Ishikawa (cell line): ENCODE results near the gene ZNF284.

Experiments used
- EGR1 ChIP-seq: IDR thresholded peaks from 2 replicates; pipeline ENCODE4 v1.6.1; 2012
- EP300 ChIP-seq: IDR thresholded peaks from 2 replicates; pipeline ENCODE4 v1.6.1; 2012; ENCODE audit warnings: borderline replicate concordance
- FOXM1 ChIP-seq: IDR thresholded peaks from 2 replicates; pipeline ENCODE4 v1.6.1; 2012; ENCODE audit warnings: low read depth, borderline replicate concordance
- MAX ChIP-seq: IDR thresholded peaks from 2 replicates; pipeline ENCODE4 v1.6.1; 2012
- RAD21 ChIP-seq: IDR thresholded peaks from 2 replicates; pipeline ENCODE4 v1.6.1; 2012; ENCODE audit warnings: low read depth
- REST ChIP-seq: IDR thresholded peaks from 2 replicates; pipeline ENCODE4 v1.6.1; 2012; ENCODE audit warnings: low read depth, mild to moderate bottlenecking
- TAF1 ChIP-seq: IDR thresholded peaks from 2 replicates; pipeline ENCODE4 v1.6.1; 2012; ENCODE audit warnings: low read depth, mild to moderate bottlenecking
- TCF12 ChIP-seq: IDR thresholded peaks from 2 replicates; pipeline ENCODE4 v1.6.1; 2012; ENCODE audit warnings: low read depth
- TEAD4 ChIP-seq: IDR thresholded peaks from 2 replicates; pipeline ENCODE4 v1.6.1; 2012
- USF1 ChIP-seq: IDR thresholded peaks from 2 replicates; pipeline ENCODE4 v1.6.1; 2012
- YY1 ChIP-seq: IDR thresholded peaks from 2 replicates; pipeline ENCODE4 v1.6.1; 2012; ENCODE audit warnings: low read depth
- ZBTB7A ChIP-seq: IDR thresholded peaks from 2 replicates; pipeline ENCODE4 v1.6.1; 2012; ENCODE audit warnings: low read depth

- TF ChIP-seq EP300 (no peak), YY1 (no peak), FOXM1 (no peak), EGR1 (no peak), MAX (no peak), TCF12 (no peak), TAF1 (no peak), TEAD4 (no peak), USF1 (no peak), ZBTB7A (no peak), REST (no peak), RAD21 (no peak)
These were observed 40.0 kb downstream of the ZNF284 start for GRCh38 chr19:44111910-44112463.
